Naive thymus-derived CD8-positive, alpha-beta T cell (primary cell): ENCODE measurements around the gene SIK3. TPM values are rescaled to one million over a fixed set of nuclear protein-coding genes. Genes with fewer than 3 reads are reported as not detected.

ENCODE experiments used
- ATAC-seq, 2 donors: fragments of 150-1000 bp; cut with Tn5 transposase in 1 of 2; sonication (Bioruptor Pico), chemical (Tn5 transposase) in 1 of 2; 1 replicate in 1 of 2; 2 replicates in 1 of 2; pipeline ENCODE4 v1.10.0; 2021; ENCODE audit warnings: mild to moderate bottlenecking in 2 of 2, moderate library complexity in 2 of 2
- POLR2A ChIA-PET: fragments of 350-600 bp; sonication (Branson Sonifier 250); formaldehyde crosslinking; loops from one replicate; lab custom pipeline; 2021; ENCODE audit warnings: antibody characterized with exemption; lab: Charles Lee
- DNase-seq, 10 donors: peaks; one replicate each; pipeline versions ENCODE4 v3.0.0 to v3.0.0-alpha.2; 2020 to 2022
- H3K27ac Mint-ChIP-seq, 10 donors: one replicate each; pipeline ENCODE4 v1.8.0; 2020 to 2022; ENCODE audit warnings: mild to moderate bottlenecking in 10 of 10, mixed read lengths in 10 of 10, moderate library complexity in 4 of 10, inconsistent platforms in 1 of 10
- H3K27me3 Mint-ChIP-seq, 5 donors: one replicate each; pipeline ENCODE4 v1.8.0; 2021 to 2022; ENCODE audit warnings: mixed read lengths in 5 of 5
- H3K36me3 Mint-ChIP-seq, 3 donors: one replicate each; pipeline ENCODE4 v1.8.0; 2020 to 2022; ENCODE audit warnings: mixed read lengths in 3 of 3, mild to moderate bottlenecking in 2 of 3, inconsistent platforms in 1 of 3
- H3K4me1 Mint-ChIP-seq, 4 donors: one replicate each; pipeline ENCODE4 v1.8.0; 2021 to 2022; ENCODE audit warnings: mixed read lengths in 4 of 4
- H3K4me3 Mint-ChIP-seq, 10 donors: one replicate each; pipeline ENCODE4 v1.8.0; 2020 to 2022; ENCODE audit warnings: mild to moderate bottlenecking in 10 of 10, mixed read lengths in 10 of 10, moderate library complexity in 6 of 10, inconsistent platforms in 1 of 10
- H3K9me3 Mint-ChIP-seq, 9 donors: one replicate each; pipeline ENCODE4 v1.8.0; 2020 to 2022; ENCODE audit warnings: mixed read lengths in 9 of 9, mild to moderate bottlenecking in 3 of 9, inconsistent platforms in 1 of 9, moderate library complexity in 1 of 9
- polyA plus RNA-seq, 3 donors: library from polyadenylated mRNA; unstranded; fragments of 300-500 nt; fragmentation: Illumina TruSeq; gene quantifications; one replicate each; pipeline ENCODE4 v1.2.3, GENCODE V29; 2021
- total RNA-seq, 8 experiments: library from RNA in 2 of 8; stranded (reverse) in 2 of 8; gene quantifications; one replicate each; pipeline ENCODE4 v1.2.3 and lab custom pipeline; 2021 to 2026

SIK3 gene
- total and polyA plus RNA-seq, 5 experiments from 2014 or later: 14.1 to 69.2 (median 16.2) TPM

- Mint-ChIP-seq H3K4me3 (peak overlapping the region in 9 of 10 donors; percentile 15 to 80 (median 66)), H3K36me3 (peaks cover 0 to 10% (median 9%) of the 10 kb centered on the region in 3 donors), H3K4me1 (peaks cover 49 to 99% (median 75%) of the 10 kb centered on the region in 4 donors), H3K27ac (peak overlapping the region; percentile 85 to 99 (median 96)), H3K27me3 (no peaks in the 10 kb centered on the region), H3K9me3 (peaks cover 0 to 5% (median 0%) of the 10 kb centered on the region in 9 donors)
- no peak for ATAC-seq
- DNase-seq: no peak
- POLR2A ChIA-PET: interaction anchor here (1.0 to 2.3 kb wide), 3 partner anchors 58 to 169 kb away, joined by 3 to 9 read pairs (median 6); partner anchors contain the start of gene SIK3
These were observed 169.4 kb downstream of the SIK3 start for GRCh38 chr11:116928845-116929244.

GRCh38 chr11:116928102-116928777 lies 170.0 kb downstream of the SIK3 start:
- peak overlapping the region; percentile 93 to 99 (median 97) for H3K27ac Mint-ChIP-seq
- POLR2A ChIA-PET: interaction anchor here (2.3 kb wide), 1 partner anchor 168 kb away, joined by 6 read pairs; no protein-coding TSS in a partner anchor
- H3K4me3 Mint-ChIP-seq: peak overlapping the region in 9 of 10 donors; percentile 34 to 80 (median 71)
- peaks cover 0 to 11% (median 7%) of the 10 kb centered on the region in 3 donors for H3K36me3 Mint-ChIP-seq
- peaks cover 45 to 98% (median 70%) of the 10 kb centered on the region in 4 donors for H3K4me1 Mint-ChIP-seq
- no peaks in the 10 kb centered on the region for H3K9me3 Mint-ChIP-seq
- ATAC-seq: peak; percentile 43 to 50
- DNase-seq: peak in 7 of 10 donors; percentile 18 to 59 (median 38)
- no peaks in the 10 kb centered on the region for H3K27me3 Mint-ChIP-seq

GRCh38 chr11:116927163-116927974 lies 170.9 kb downstream of the SIK3 start:
- H3K9me3 Mint-ChIP-seq: no peaks in the 10 kb centered on the region

GRCh38 chr11:116925050-116925449 lies 173.2 kb downstream of the SIK3 start:
- DNase-seq: peak in 2 of 10 donors; percentile 5 to 6
- H3K36me3 Mint-ChIP-seq: peaks cover 0 to 23% (median 13%) of the 10 kb centered on the region in 3 donors
- POLR2A ChIA-PET: interaction anchor here (1.2 to 1.6 kb wide), 2 partner anchors 22 to 57 kb away, joined by 3 to 4 read pairs; no protein-coding TSS in a partner anchor
- H3K4me3 Mint-ChIP-seq: peak overlapping the region; percentile 6 to 81 (median 72)
- no peaks in the 10 kb centered on the region for H3K27me3 Mint-ChIP-seq
- ATAC-seq: peak in 1 of 2 donors; percentile 24
- H3K27ac Mint-ChIP-seq: peak overlapping the region; percentile 88 to 98 (median 94)
- no peaks in the 10 kb centered on the region for H3K9me3 Mint-ChIP-seq
- H3K4me1 Mint-ChIP-seq: peaks cover 28 to 70% (median 45%) of the 10 kb centered on the region in 4 donors

More at GRCh38 chr11:116927163-116927974, 170.9 kb downstream of the SIK3 start:
- Mint-ChIP-seq H3K4me1 (peaks cover 41 to 90% (median 64%) of the 10 kb centered on the region in 4 donors), H3K4me3 (peak overlapping the region; percentile 28 to 80 (median 70)), H3K27me3 (no peaks in the 10 kb centered on the region), H3K27ac (peak overlapping the region; percentile 93 to 99 (median 97)), H3K36me3 (peaks cover 0 to 14% (median 9%) of the 10 kb centered on the region in 3 donors)
- DNase-seq (peak in 9 of 10 donors; percentile 34 to 81 (median 65)), ATAC-seq (peak; percentile 39 to 55)
- POLR2A ChIA-PET: interaction anchor here (0.7 to 1.0 kb wide), 5 partner anchors 13 to 388 kb away, joined by 3 to 5 read pairs (median 4); partner anchors contain the start of gene SIK3

GRCh38 chr11:116918925-116919655 lies 179.1 kb downstream of the SIK3 start:
- no peaks in the 10 kb centered on the region for H3K27me3 Mint-ChIP-seq
- H3K4me3 Mint-ChIP-seq: no peak overlapping the region
- H3K9me3 Mint-ChIP-seq: no peaks in the 10 kb centered on the region
- H3K4me1 Mint-ChIP-seq: peaks cover 3 to 28% (median 7%) of the 10 kb centered on the region in 4 donors
- POLR2A ChIA-PET: no interaction called here
- ATAC-seq: no peak
- no peak for DNase-seq
- peak overlapping the region in 1 of 10 donors; percentile 33 for H3K27ac Mint-ChIP-seq
- peaks cover 0 to 16% (median 11%) of the 10 kb centered on the region in 3 donors for H3K36me3 Mint-ChIP-seq

GRCh38 chr11:116917632-116918031 lies 180.6 kb downstream of the SIK3 start:
- Mint-ChIP-seq H3K4me1 (peaks cover 3 to 27% (median 7%) of the 10 kb centered on the region in 4 donors), H3K27me3 (no peaks in the 10 kb centered on the region), H3K9me3 (no peaks in the 10 kb centered on the region), H3K36me3 (peaks cover 0 to 12% (median 7%) of the 10 kb centered on the region in 3 donors), H3K27ac (no peak overlapping the region), H3K4me3 (no peak overlapping the region)
- POLR2A ChIA-PET: no interaction called here
- no peak for ATAC-seq
- DNase-seq: no peak

GRCh38 chr11:116916886-116917285 lies 181.3 kb downstream of the SIK3 start:
- H3K4me3 Mint-ChIP-seq: no peak overlapping the region
- POLR2A ChIA-PET: interaction anchor here (0.7 kb wide), 1 partner anchor 146 kb away, joined by 3 read pairs; no protein-coding TSS in a partner anchor
- peaks cover 5 to 30% (median 11%) of the 10 kb centered on the region in 4 donors for H3K4me1 Mint-ChIP-seq
- H3K27ac Mint-ChIP-seq: peak overlapping the region in 2 of 10 donors; percentile 17 to 43
- H3K36me3 Mint-ChIP-seq: peaks cover 0 to 15% (median 10%) of the 10 kb centered on the region in 3 donors
- no peak for ATAC-seq
- H3K27me3 Mint-ChIP-seq: no peaks in the 10 kb centered on the region
- H3K9me3 Mint-ChIP-seq: no peaks in the 10 kb centered on the region
- DNase-seq: no peak

GRCh38 chr11:116916052-116916451 lies 182.2 kb downstream of the SIK3 start:
- DNase-seq (no peak), ATAC-seq (no peak)
- no peak overlapping the region for H3K27ac Mint-ChIP-seq
- H3K9me3 Mint-ChIP-seq: no peaks in the 10 kb centered on the region
- peaks cover 0 to 15% (median 10%) of the 10 kb centered on the region in 3 donors for H3K36me3 Mint-ChIP-seq
- H3K27me3 Mint-ChIP-seq: no peaks in the 10 kb centered on the region
- POLR2A ChIA-PET: interaction anchor here (0.7 kb wide), 1 partner anchor 178 kb away, joined by 3 read pairs; no protein-coding TSS in a partner anchor
- H3K4me1 Mint-ChIP-seq: peaks cover 5 to 30% (median 13%) of the 10 kb centered on the region in 4 donors
- H3K4me3 Mint-ChIP-seq: no peak overlapping the region

GRCh38 chr11:116913000-116913399 lies 185.2 kb downstream of the SIK3 start:
- POLR2A ChIA-PET: no interaction called here
- Mint-ChIP-seq H3K4me1 (peaks cover 13 to 39% (median 21%) of the 10 kb centered on the region in 4 donors), H3K9me3 (no peaks in the 10 kb centered on the region), H3K4me3 (no peak overlapping the region), H3K27me3 (no peaks in the 10 kb centered on the region), H3K27ac (no peak overlapping the region), H3K36me3 (peaks cover 0 to 18% (median 5%) of the 10 kb centered on the region in 3 donors)
- no peak for ATAC-seq
- DNase-seq: no peak

- Mint-ChIP-seq H3K9me3 (no peaks in the 10 kb centered on the region), H3K27me3 (no peaks in the 10 kb centered on the region), H3K36me3 (peaks cover 0 to 16% (median 5%) of the 10 kb centered on the region in 3 donors), H3K4me3 (no peak overlapping the region), H3K27ac (peak overlapping the region in 1 of 10 donors; percentile 40), H3K4me1 (peaks cover 12 to 37% (median 20%) of the 10 kb centered on the region in 4 donors)
- POLR2A ChIA-PET: no interaction called here
- DNase-seq (no peak), ATAC-seq (no peak)
These were observed 186.1 kb downstream of the SIK3 start for GRCh38 chr11:116911976-116912734.

GRCh38 chr11:116910847-116911246 lies 187.4 kb downstream of the SIK3 start:
- no peak for DNase-seq
- no peaks in the 10 kb centered on the region for H3K9me3 Mint-ChIP-seq
- no peaks in the 10 kb centered on the region for H3K27me3 Mint-ChIP-seq
- ATAC-seq: no peak
- no peak overlapping the region for H3K4me3 Mint-ChIP-seq
- peaks cover 0 to 24% (median 11%) of the 10 kb centered on the region in 3 donors for H3K36me3 Mint-ChIP-seq
- H3K27ac Mint-ChIP-seq: peak overlapping the region in 4 of 10 donors; percentile 30 to 40 (median 34)
- H3K4me1 Mint-ChIP-seq: peaks cover 12 to 39% (median 20%) of the 10 kb centered on the region in 4 donors
- POLR2A ChIA-PET: interaction anchor here (0.6 kb wide), 1 partner anchor 251 kb away, joined by 4 read pairs; no protein-coding TSS in a partner anchor
